CD4-positive, alpha-beta T cell treated with Interleukin-6 for 4 hours (primary cell): ENCODE measurements around the gene GDPD2.

Experiments used
- DNase-seq: peaks from one replicate; pipeline ENCODE4 v3.0.0-alpha.2; 2020; ENCODE audit warnings: mixed read lengths

GDPD2 gene

DNA sequence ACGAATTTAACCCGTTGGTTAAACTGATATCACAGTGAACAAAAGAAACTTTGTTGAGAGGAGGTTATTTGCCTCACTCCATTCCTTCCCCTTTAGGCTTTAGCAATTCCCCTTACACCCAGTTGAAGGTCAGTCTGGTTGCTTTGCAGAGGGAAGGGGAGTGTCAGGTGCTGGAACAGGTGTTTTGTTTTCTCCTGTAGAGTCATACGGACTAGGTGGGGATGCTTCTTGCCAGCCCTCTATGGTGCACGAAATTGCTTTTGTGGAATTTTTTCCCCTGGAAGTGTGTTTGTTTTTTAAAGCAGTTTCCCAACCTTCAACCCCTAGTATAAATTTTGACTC, 54.6 kb downstream of the GDPD2 start:
- DNase-seq: no peak

GRCh38 chrX:70478526-70479245, 55.6 kb downstream of the GDPD2 start:
- DNase-seq: no peak

- no peak for DNase-seq
These were observed 56.3 kb downstream of the GDPD2 start for GRCh38 chrX:70479247-70479921.

- DNase-seq: no peak
These were observed 57.0 kb downstream of the GDPD2 start for GRCh38 chrX:70479922-70480659.

DNA sequence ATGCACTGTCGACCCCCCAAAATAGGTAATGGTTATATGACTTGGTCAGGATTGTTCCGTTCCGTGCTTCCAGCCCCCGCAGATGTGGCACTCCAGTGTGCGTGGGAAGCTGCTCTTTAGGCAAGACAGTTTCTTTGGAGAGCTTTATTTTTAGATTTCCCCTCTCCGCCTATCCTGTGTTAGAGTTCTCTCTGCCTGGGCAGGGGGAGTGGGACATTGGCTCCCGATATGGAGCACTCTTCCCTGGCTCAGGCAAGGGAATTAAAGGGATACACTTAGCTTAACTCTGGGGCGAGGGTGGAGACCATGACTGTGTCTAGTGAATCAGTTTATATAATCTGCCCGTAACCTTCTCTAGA, 57.5 kb downstream of the GDPD2 start:
- DNase-seq: no peak

DNA sequence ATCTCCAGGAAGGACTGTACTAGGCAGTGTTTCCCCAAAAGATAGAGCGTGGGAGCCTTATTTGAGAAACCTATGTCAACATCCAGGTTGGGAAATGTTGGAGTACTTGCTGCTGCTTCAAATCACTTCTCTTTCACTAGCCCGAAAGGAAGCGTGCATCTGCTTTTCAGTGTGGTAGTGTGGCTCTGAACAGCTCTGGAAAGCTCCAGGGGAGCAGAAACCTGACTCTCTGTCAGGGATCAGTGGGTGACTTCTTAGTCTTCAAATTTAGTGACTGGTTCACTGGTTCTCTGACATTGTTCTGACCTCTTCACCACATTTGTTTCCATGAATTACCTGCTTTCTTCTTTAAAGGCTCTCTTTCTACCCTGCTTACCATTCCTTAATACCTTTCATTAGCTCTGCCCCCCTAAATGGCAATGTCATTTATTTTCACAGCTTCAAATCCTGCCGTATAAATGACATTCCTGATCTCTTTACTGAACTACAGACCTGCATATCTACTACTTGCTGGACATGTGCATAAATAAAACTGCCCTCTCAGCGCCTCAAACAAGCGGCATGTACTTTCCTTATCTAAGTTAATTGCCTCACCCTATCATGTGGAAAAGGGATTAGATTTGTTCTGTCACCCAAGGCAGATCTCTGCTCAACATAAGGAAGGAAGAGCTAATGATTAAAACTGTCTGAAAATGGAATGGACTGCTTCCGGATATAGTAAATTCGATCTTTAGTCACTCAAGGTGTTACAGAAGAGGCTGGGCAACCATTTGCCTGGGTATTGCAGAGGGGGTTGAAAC, 58.6 kb downstream of the GDPD2 start:
- no peak for DNase-seq

DNA sequence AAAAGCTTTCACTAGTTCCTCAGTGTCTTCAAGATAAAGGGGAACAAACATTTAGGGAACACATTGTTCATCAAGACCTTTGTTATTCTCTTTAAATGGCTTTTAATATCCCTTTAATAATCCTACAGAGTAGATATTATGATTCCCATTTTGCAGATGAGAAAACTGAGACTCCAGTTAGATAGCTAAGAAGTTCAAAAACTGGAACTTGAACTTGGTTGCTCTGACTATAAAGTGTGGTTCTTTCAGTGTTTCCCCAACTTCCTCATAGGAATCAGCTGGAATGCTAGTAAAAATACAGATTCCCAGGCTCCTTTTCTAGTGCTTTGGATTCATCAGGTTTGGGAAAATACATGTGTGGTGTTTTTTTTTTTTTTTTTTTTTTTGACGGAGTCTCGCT, 59.2 kb downstream of the GDPD2 start:
- no peak for DNase-seq
